ENCODE measurements around the gene HOXA9.

DNA sequence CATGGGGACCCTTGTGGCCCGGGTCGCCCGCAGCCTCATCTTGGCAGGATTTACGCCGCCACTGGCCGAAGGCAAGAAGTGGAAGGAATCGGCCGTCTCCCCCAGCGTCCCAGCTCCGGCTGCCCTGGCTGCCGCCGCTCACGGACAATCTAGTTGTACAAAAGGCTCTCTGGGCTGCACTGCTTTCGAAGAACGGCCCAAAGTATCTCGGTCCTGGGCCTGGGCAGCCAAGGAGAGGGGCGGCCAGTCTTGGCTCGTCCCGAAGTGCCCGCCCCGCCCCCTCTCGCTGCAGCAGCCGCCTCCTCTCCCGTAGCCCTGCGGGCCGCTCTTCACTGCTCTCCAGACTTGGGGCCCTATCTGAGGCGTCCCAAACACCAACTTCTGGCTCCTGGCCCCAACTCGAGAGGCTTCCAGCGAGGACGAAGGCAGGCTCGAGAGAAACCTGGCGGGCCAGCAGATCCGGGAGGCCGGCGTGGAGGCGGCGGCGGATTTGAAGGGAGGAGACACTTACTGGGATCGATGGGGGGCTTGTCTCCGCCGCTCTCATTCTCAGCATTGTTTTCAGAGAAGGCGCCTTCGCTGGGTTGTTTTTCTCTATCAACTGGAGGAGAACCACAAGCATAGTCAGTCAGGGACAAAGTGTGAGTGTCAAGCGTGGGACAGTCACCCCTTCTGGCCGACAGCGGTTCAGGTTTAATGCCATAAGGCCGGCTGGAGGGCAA lies 809 bp downstream of the HOXA9 start:
- TF ChIP-seq, protein P1, sequence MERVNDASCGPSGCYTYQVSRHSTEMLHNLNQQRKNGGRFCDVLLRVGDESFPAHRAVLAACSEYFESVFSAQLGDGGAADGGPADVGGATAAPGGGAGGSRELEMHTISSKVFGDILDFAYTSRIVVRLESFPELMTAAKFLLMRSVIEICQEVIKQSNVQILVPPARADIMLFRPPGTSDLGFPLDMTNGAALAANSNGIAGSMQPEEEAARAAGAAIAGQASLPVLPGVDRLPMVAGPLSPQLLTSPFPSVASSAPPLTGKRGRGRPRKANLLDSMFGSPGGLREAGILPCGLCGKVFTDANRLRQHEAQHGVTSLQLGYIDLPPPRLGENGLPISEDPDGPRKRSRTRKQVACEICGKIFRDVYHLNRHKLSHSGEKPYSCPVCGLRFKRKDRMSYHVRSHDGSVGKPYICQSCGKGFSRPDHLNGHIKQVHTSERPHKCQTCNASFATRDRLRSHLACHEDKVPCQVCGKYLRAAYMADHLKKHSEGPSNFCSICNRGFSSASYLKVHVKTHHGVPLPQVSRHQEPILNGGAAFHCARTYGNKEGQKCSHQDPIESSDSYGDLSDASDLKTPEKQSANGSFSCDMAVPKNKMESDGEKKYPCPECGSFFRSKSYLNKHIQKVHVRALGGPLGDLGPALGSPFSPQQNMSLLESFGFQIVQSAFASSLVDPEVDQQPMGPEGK (CRISPR knock-in tag; IDR thresholded peaks at IDR 0.05; ENCODE audit: borderline replicate concordance), result no peak
- TF ChIP-seq ZFP30 (CRISPR knock-in tag; IDR thresholded peaks at IDR 0.05) (no peak), ARNTL (CRISPR knock-in tag; IDR thresholded peaks at IDR 0.05; ENCODE audit: borderline replicate concordance, low read depth) (no peak), GLIS3 (CRISPR knock-in tag; IDR thresholded peaks at IDR 0.05) (no peak), RARB (CRISPR knock-in tag; IDR thresholded peaks at IDR 0.05) (no peak), SNAI2 (CRISPR knock-in tag; IDR thresholded peaks at IDR 0.05) (no peak), CSDC2 (CRISPR knock-in tag; IDR thresholded peaks at IDR 0.05) (no peak), OSR1 (CRISPR knock-in tag; IDR thresholded peaks at IDR 0.05) (no peak), ESRRG (CRISPR knock-in tag; IDR thresholded peaks at IDR 0.05) (no peak), ZNF70 (CRISPR knock-in tag; IDR thresholded peaks at IDR 0.05) (no peak)
- TF ChIP-seq, protein P2, sequence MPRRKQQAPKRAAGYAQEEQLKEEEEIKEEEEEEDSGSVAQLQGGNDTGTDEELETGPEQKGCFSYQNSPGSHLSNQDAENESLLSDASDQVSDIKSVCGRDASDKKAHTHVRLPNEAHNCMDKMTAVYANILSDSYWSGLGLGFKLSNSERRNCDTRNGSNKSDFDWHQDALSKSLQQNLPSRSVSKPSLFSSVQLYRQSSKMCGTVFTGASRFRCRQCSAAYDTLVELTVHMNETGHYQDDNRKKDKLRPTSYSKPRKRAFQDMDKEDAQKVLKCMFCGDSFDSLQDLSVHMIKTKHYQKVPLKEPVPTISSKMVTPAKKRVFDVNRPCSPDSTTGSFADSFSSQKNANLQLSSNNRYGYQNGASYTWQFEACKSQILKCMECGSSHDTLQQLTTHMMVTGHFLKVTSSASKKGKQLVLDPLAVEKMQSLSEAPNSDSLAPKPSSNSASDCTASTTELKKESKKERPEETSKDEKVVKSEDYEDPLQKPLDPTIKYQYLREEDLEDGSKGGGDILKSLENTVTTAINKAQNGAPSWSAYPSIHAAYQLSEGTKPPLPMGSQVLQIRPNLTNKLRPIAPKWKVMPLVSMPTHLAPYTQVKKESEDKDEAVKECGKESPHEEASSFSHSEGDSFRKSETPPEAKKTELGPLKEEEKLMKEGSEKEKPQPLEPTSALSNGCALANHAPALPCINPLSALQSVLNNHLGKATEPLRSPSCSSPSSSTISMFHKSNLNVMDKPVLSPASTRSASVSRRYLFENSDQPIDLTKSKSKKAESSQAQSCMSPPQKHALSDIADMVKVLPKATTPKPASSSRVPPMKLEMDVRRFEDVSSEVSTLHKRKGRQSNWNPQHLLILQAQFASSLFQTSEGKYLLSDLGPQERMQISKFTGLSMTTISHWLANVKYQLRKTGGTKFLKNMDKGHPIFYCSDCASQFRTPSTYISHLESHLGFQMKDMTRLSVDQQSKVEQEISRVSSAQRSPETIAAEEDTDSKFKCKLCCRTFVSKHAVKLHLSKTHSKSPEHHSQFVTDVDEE (CRISPR knock-in tag; IDR thresholded peaks at IDR 0.05), result no peak
- TF ChIP-seq, protein P3, sequence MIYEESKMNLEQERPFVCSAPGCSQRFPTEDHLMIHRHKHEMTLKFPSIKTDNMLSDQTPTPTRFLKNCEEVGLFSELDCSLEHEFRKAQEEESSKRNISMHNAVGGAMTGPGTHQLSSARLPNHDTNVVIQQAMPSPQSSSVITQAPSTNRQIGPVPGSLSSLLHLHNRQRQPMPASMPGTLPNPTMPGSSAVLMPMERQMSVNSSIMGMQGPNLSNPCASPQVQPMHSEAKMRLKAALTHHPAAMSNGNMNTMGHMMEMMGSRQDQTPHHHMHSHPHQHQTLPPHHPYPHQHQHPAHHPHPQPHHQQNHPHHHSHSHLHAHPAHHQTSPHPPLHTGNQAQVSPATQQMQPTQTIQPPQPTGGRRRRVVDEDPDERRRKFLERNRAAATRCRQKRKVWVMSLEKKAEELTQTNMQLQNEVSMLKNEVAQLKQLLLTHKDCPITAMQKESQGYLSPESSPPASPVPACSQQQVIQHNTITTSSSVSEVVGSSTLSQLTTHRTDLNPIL (CRISPR knock-in tag; IDR thresholded peaks at IDR 0.05; ENCODE audit: low read depth), result no peak
- TF ChIP-seq, protein P4, sequence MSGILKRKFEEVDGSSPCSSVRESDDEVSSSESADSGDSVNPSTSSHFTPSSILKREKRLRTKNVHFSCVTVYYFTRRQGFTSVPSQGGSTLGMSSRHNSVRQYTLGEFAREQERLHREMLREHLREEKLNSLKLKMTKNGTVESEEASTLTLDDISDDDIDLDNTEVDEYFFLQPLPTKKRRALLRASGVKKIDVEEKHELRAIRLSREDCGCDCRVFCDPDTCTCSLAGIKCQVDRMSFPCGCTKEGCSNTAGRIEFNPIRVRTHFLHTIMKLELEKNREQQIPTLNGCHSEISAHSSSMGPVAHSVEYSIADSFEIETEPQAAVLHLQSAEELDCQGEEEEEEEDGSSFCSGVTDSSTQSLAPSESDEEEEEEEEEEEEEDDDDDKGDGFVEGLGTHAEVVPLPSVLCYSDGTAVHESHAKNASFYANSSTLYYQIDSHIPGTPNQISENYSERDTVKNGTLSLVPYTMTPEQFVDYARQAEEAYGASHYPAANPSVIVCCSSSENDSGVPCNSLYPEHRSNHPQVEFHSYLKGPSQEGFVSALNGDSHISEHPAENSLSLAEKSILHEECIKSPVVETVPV (CRISPR knock-in tag; IDR thresholded peaks at IDR 0.05), result no peak
- TF ChIP-seq, protein P5, sequence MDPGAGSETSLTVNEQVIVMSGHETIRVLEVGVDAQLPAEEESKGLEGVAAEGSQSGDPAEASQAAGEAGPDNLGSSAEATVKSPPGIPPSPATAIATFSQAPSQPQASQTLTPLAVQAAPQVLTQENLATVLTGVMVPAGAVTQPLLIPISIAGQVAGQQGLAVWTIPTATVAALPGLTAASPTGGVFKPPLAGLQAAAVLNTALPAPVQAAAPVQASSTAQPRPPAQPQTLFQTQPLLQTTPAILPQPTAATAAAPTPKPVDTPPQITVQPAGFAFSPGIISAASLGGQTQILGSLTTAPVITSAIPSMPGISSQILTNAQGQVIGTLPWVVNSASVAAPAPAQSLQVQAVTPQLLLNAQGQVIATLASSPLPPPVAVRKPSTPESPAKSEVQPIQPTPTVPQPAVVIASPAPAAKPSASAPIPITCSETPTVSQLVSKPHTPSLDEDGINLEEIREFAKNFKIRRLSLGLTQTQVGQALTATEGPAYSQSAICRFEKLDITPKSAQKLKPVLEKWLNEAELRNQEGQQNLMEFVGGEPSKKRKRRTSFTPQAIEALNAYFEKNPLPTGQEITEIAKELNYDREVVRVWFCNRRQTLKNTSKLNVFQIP (CRISPR knock-in tag; IDR thresholded peaks at IDR 0.05; ENCODE audit: borderline replicate concordance, low read depth), result no peak
